Liver (tissue), 3 donors: ENCODE data around the gene LSM7.

Experiments used
- ATF3 ChIP-seq: IDR thresholded peaks from 2 replicates; pipeline ENCODE4 v1.6.1; 2016; ENCODE audit warnings: antibody characterized with exemption
- CTCF ChIP-seq: fragments of 150-350 bp; IDR thresholded peaks from 2 replicates; pipeline ENCODE4 v1.5.1; 2017; ENCODE audit warnings: improper control_type of control experiment, low read depth, low read length; ENCODE audit not compliant: missing input control
- MAX ChIP-seq: IDR thresholded peaks from 2 replicates; pipeline ENCODE4 v1.6.1; 2016; ENCODE audit warnings: antibody characterized with exemption
- RAD21 ChIP-seq, 2 donors: IDR thresholded peaks; 2 replicates each; pipeline ENCODE4 v1.6.1; 2016; ENCODE audit warnings: antibody characterized with exemption in 2 of 2, mild to moderate bottlenecking in 2 of 2
- REST ChIP-seq: IDR thresholded peaks from 2 replicates; pipeline ENCODE4 v1.6.1; 2016; ENCODE audit warnings: antibody characterized with exemption, mild to moderate bottlenecking
- TAF1 ChIP-seq: conservative IDR thresholded peaks from 2 replicates; pipeline ENCODE4 v1.6.1; 2016; ENCODE audit warnings: antibody characterized with exemption, mild to moderate bottlenecking
- YY1 ChIP-seq: IDR thresholded peaks from 2 replicates; pipeline ENCODE4 v1.6.1; 2016; ENCODE audit warnings: antibody characterized with exemption, mild to moderate bottlenecking
- donor health status: healthy.
- donor health status: healthy.

- TF ChIP-seq YY1 (no peak), CTCF (no peak), RAD21 (IDR thresholded peaks at IDR 0.05) (no peak), MAX (no peak), REST (no peak), TAF1 (no peak), ATF3 (no peak)
These were observed 52.6 kb downstream of the LSM7 start for GRCh38 chr19:2275588-2276428.
